Upper lobe of right lung (tissue), 1 donor: Measurements from ENCODE around the gene MAML2. TPM values are rescaled to one million over a fixed set of nuclear protein-coding genes. Genes with fewer than 3 reads are reported as not detected.

Experiments
- ATAC-seq: fragments of 200-7000 bp; cut with Tn5 transposase; one replicate; pipeline ENCODE4 v1.9.1; 2020; ENCODE audit warnings: mild to moderate bottlenecking, moderate library complexity
- DNase-seq: peaks from one replicate; pipeline ENCODE4 v3.0.0-alpha.2; 2020
- H3K27ac ChIP-seq: fragments of 200-600 bp; one replicate; pipeline ENCODE4 v1.8.0; 2022
- H3K27me3 ChIP-seq: fragments of 200-600 bp; one replicate; pipeline ENCODE4 v1.8.0; 2022; ENCODE audit warnings: mild to moderate bottlenecking
- H3K36me3 ChIP-seq: fragments of 200-600 bp; one replicate; pipeline ENCODE4 v1.8.0; 2022
- H3K4me1 ChIP-seq: fragments of 200-600 bp; one replicate; pipeline ENCODE4 v1.8.0; 2022
- H3K4me3 ChIP-seq: fragments of 200-600 bp; one replicate; pipeline ENCODE4 v1.8.0; 2022; ENCODE audit warnings: mild to moderate bottlenecking
- H3K9me3 ChIP-seq: fragments of 200-600 bp; one replicate; pipeline ENCODE4 v1.8.0; 2022
- intact Hi-C: fragments of 100-400 bp; cut with DNase I; formaldehyde crosslinking; loops from one replicate; pipeline ENCODE4 v1.11.0; 2022
- total RNA-seq: library from RNA; stranded (reverse); fragmentation: NEBNext Ultra II Directional; extraction: Animal tissue kit (Norgen Biotek cat#: 25700); gene quantifications from one replicate; pipeline ENCODE4 v1.2.1, GENCODE V29; 2021
- TF ChIP-seq, protein P1 (sequence below): fragments of 200-600 bp; IDR thresholded peaks from one replicate; pipeline ENCODE4 v1.8.0; 2022; ENCODE audit warnings: antibody characterized with exemption
- donor health status: DM: no; HTN: yes; CAD: no; lungs with severe emphysema.

MAML2 gene
- total RNA-seq, 1 donor from 2014 or later: 27.5 TPM

- no peaks in the 10 kb centered on the region for H3K9me3 ChIP-seq
- peaks cover 10% of the 10 kb centered on the region for H3K4me1 ChIP-seq
- no peaks in the 10 kb centered on the region for H3K27me3 ChIP-seq
- TF ChIP-seq, protein P1, sequence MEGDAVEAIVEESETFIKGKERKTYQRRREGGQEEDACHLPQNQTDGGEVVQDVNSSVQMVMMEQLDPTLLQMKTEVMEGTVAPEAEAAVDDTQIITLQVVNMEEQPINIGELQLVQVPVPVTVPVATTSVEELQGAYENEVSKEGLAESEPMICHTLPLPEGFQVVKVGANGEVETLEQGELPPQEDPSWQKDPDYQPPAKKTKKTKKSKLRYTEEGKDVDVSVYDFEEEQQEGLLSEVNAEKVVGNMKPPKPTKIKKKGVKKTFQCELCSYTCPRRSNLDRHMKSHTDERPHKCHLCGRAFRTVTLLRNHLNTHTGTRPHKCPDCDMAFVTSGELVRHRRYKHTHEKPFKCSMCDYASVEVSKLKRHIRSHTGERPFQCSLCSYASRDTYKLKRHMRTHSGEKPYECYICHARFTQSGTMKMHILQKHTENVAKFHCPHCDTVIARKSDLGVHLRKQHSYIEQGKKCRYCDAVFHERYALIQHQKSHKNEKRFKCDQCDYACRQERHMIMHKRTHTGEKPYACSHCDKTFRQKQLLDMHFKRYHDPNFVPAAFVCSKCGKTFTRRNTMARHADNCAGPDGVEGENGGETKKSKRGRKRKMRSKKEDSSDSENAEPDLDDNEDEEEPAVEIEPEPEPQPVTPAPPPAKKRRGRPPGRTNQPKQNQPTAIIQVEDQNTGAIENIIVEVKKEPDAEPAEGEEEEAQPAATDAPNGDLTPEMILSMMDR: no peak
- DNase-seq: no peak
- H3K4me3 ChIP-seq: no peak overlapping the region
- H3K27ac ChIP-seq: no peak overlapping the region
- intact Hi-C loops: no loop called here
- ATAC-seq: no peak
- H3K36me3 ChIP-seq: no peaks in the 10 kb centered on the region
These were observed 270.4 kb downstream of the MAML2 start for GRCh38 chr11:96072592-96072991.

DNA sequence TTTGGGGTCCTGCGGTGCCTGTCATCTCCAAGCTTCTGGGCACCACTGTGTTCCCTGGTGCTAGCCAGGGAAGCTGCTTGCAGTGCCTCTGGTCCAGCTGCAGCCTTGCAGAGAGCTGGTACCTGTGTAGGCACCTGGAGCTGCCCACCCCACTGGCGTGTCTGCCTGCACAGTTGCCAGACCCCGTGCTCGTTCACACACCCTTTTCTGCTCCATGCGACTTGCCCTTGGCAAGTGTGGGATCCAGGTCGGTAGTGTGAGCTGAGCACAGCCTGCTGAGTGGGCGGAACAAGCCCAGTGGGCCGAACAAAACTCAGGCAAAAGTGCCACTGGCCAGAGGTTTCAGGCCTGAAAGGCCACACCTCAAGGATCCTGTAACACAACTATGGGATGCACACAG lies 272.5 kb downstream of the MAML2 start:
- no peak overlapping the region for H3K27ac ChIP-seq

GRCh38 chr11:96067160-96067559 lies 275.8 kb downstream of the MAML2 start:
- Histone ChIP-seq H3K9me3 (no peaks in the 10 kb centered on the region), H3K36me3 (no peaks in the 10 kb centered on the region), H3K27me3 (no peaks in the 10 kb centered on the region), H3K27ac (no peak overlapping the region), H3K4me1 (peaks cover 5% of the 10 kb centered on the region), H3K4me3 (no peak overlapping the region)
- intact Hi-C loops: no loop called here
- ATAC-seq: no peak
- TF ChIP-seq, protein P1: no peak
- no peak for DNase-seq

More for the DNA sequence above, 272.5 kb downstream of the MAML2 start:
- TF ChIP-seq, protein P1: no peak
- peak; percentile 22 for ATAC-seq
- no peak overlapping the region for H3K4me3 ChIP-seq
- intact Hi-C loops: no loop called here
- no peaks in the 10 kb centered on the region for H3K36me3 ChIP-seq
- no peaks in the 10 kb centered on the region for H3K9me3 ChIP-seq
- no peak for DNase-seq
- H3K27me3 ChIP-seq: no peaks in the 10 kb centered on the region
- H3K4me1 ChIP-seq: peaks cover 4% of the 10 kb centered on the region

DNA sequence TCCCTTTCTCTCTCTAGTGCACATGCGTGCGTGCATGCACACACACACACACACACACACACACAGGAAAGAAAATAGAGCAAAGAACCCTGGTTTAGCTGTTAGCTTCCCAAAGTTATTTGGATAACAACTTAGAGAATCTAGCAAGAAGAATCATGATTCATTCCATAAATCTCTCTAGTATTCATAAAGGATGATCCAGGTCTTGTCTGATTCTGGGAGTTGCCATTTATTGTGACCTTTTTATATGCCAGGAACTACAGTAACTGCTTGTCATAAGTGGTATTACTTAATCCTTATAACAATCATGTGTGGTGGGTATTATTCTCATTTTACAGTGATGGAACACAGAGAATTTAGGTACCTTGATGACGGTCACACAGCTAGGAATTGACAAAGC lies 277.6 kb downstream of the MAML2 start:
- ATAC-seq: no peak
- Histone ChIP-seq H3K27me3 (no peaks in the 10 kb centered on the region), H3K4me1 (peaks cover 17% of the 10 kb centered on the region), H3K27ac (no peak overlapping the region), H3K36me3 (no peaks in the 10 kb centered on the region), H3K9me3 (no peaks in the 10 kb centered on the region), H3K4me3 (no peak overlapping the region)
- TF ChIP-seq, protein P1: no peak
- DNase-seq: no peak
- intact Hi-C loops: no loop called here

DNA sequence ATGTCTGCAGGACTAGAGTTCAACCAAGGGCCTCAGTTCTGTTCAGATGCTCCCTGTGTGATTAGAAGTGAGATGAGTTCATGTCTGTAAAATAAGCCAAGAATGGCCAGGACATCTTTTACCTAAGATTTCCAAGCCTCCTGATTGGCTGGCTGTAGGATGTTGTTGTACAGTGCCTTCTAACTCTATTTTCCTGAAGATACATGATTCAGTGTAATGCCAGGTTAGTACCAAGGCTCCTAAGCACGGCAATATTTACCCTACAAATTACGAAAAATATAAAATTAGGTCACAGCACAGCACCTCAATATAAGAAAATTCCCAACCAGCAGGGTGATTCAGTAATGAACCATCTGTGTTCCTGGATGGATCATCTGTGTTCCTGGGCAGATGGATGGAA lies 279.1 kb downstream of the MAML2 start:
- DNase-seq (no peak), ATAC-seq (no peak)
- Histone ChIP-seq H3K27ac (no peak overlapping the region), H3K4me3 (no peak overlapping the region), H3K4me1 (peaks cover 17% of the 10 kb centered on the region), H3K27me3 (no peaks in the 10 kb centered on the region), H3K36me3 (no peaks in the 10 kb centered on the region), H3K9me3 (no peaks in the 10 kb centered on the region)
- TF ChIP-seq, protein P1: no peak
- intact Hi-C loops: no loop called here

DNA sequence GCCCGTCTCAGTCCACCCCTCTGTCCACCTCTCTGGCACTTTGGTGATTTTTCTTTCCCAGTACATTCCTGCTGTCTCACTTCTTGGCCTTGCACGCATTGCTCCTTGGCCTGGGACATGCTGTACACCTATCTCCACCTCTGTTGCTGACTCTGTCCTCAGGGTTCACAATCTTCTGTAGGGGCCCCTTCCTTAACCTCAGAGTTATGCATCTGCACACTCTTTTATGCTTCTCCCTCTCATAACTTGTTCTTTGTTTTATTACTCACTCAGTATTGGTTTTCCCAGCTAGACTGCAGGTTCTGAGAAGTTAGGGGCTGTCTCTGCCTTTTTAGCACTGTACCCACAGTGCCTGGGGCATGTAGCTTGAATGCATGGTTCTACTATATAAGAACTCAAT lies 279.9 kb downstream of the MAML2 start:
- Histone ChIP-seq H3K4me1 (peaks cover 17% of the 10 kb centered on the region), H3K9me3 (no peaks in the 10 kb centered on the region), H3K27ac (no peak overlapping the region), H3K4me3 (no peak overlapping the region), H3K36me3 (no peaks in the 10 kb centered on the region), H3K27me3 (no peaks in the 10 kb centered on the region)
- TF ChIP-seq, protein P1: no peak
- DNase-seq (no peak), ATAC-seq (no peak)
- intact Hi-C loops: no loop called here
